DND-41 (cell line): ENCODE results near the gene FARP1.

Experiments
- ATAC-seq: fragments of 200-7000 bp; cut with Tn5 transposase; 3 replicates; pipeline ENCODE4 v1.9.1; 2021; ENCODE audit warnings: low read depth; ENCODE audit not compliant: insufficient read depth
- DNase-seq: peaks from one replicate; pipeline ENCODE4 v3.0.0-alpha.2; 2020
- H2AFZ ChIP-seq: 2 replicates; pipeline ENCODE4 v1.6.0; 2012; ENCODE audit warnings: low read depth, low read length
- H3K27ac ChIP-seq: 2 replicates; pipeline ENCODE4 v1.5.1; 2012; ENCODE audit warnings: low read length, inconsistent platforms
- H3K27me3 ChIP-seq: fragments of 200-600 bp; sonication (generic); 2 replicates; pipeline ENCODE4 v1.6.0; 2012; ENCODE audit warnings: low read length, mild to moderate bottlenecking, inconsistent platforms; ENCODE audit not compliant: insufficient read depth, poor library complexity
- H3K36me3 ChIP-seq: 2 replicates; pipeline ENCODE4 v1.5.1; 2012; ENCODE audit warnings: low read length, inconsistent platforms; ENCODE audit not compliant: insufficient read depth
- H3K4me1 ChIP-seq: 2 replicates; pipeline ENCODE4 v1.5.1; 2012; ENCODE audit warnings: mild to moderate bottlenecking, low read length; ENCODE audit not compliant: insufficient read depth
- H3K4me2 ChIP-seq: 2 replicates; pipeline ENCODE4 v1.6.0; 2012; ENCODE audit warnings: mild to moderate bottlenecking, moderate library complexity, low read length, inconsistent platforms; ENCODE audit not compliant: insufficient read depth
- H3K4me3 ChIP-seq, 2 experiments: fragments of 200-600 bp in 1 of 2; shearing (Covaris generic) in 1 of 2; 2 replicates each; pipeline ENCODE4 v1.5.1; 2012 to 2016; ENCODE audit warnings: inconsistent platforms in 2 of 2, low read length in 2 of 2, mild to moderate bottlenecking in 2 of 2, low read depth in 1 of 2, moderate library complexity in 1 of 2
- H3K79me2 ChIP-seq: 2 replicates; pipeline ENCODE4 v1.6.0; 2012; ENCODE audit warnings: low read length, inconsistent platforms; ENCODE audit not compliant: insufficient read depth
- H3K9ac ChIP-seq: 2 replicates; pipeline ENCODE4 v1.6.0; 2012; ENCODE audit warnings: low read depth, mild to moderate bottlenecking, inconsistent platforms, low read length, moderate library complexity
- H3K9me3 ChIP-seq: 2 replicates; pipeline ENCODE4 v1.5.1; 2012; ENCODE audit warnings: low read length, moderate library complexity, mild to moderate bottlenecking, inconsistent platforms; ENCODE audit not compliant: insufficient read depth, severe bottlenecking
- H4K20me1 ChIP-seq: 2 replicates; pipeline ENCODE4 v1.6.0; 2012; ENCODE audit warnings: low read length; ENCODE audit not compliant: insufficient read depth
- EZH2 ChIP-seq: IDR thresholded peaks from 3 replicates; pipeline ENCODE4 v1.6.1; 2012; ENCODE audit warnings: borderline replicate concordance, low read depth, mild to moderate bottlenecking, moderate library complexity, low read length, inconsistent platforms; ENCODE audit not compliant: severe bottlenecking
- TF ChIP-seq, protein P1 (sequence below): IDR thresholded peaks from 2 replicates; pipeline ENCODE4 v1.5.1; 2012; ENCODE audit warnings: borderline replicate concordance, low read length, moderate library complexity, mild to moderate bottlenecking; ENCODE audit not compliant: poor library complexity, severe bottlenecking; ENCODE audit errors: extremely low read depth

FARP1 gene

GRCh38 chr13:98326291-98326690 lies 183.4 kb downstream of the FARP1 start:
- Histone ChIP-seq H3K27ac (no peak overlapping the region), H3K4me3 (no peak overlapping the region), H3K9me3 (no peaks in the 10 kb centered on the region), H3K4me1 (no peaks in the 10 kb centered on the region), H3K27me3 (peaks cover 8% of the 10 kb centered on the region), H4K20me1 (no peaks in the 10 kb centered on the region), H3K4me2 (no peak overlapping the region), H2AFZ (no peak overlapping the region), H3K9ac (no peak overlapping the region), H3K79me2 (no peaks in the 10 kb centered on the region), H3K36me3 (no peaks in the 10 kb centered on the region)
- no peak for ATAC-seq
- DNase-seq: no peak
- no peak for TF ChIP-seq EZH2
- TF ChIP-seq, protein P1, sequence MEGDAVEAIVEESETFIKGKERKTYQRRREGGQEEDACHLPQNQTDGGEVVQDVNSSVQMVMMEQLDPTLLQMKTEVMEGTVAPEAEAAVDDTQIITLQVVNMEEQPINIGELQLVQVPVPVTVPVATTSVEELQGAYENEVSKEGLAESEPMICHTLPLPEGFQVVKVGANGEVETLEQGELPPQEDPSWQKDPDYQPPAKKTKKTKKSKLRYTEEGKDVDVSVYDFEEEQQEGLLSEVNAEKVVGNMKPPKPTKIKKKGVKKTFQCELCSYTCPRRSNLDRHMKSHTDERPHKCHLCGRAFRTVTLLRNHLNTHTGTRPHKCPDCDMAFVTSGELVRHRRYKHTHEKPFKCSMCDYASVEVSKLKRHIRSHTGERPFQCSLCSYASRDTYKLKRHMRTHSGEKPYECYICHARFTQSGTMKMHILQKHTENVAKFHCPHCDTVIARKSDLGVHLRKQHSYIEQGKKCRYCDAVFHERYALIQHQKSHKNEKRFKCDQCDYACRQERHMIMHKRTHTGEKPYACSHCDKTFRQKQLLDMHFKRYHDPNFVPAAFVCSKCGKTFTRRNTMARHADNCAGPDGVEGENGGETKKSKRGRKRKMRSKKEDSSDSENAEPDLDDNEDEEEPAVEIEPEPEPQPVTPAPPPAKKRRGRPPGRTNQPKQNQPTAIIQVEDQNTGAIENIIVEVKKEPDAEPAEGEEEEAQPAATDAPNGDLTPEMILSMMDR: no peak

DNA sequence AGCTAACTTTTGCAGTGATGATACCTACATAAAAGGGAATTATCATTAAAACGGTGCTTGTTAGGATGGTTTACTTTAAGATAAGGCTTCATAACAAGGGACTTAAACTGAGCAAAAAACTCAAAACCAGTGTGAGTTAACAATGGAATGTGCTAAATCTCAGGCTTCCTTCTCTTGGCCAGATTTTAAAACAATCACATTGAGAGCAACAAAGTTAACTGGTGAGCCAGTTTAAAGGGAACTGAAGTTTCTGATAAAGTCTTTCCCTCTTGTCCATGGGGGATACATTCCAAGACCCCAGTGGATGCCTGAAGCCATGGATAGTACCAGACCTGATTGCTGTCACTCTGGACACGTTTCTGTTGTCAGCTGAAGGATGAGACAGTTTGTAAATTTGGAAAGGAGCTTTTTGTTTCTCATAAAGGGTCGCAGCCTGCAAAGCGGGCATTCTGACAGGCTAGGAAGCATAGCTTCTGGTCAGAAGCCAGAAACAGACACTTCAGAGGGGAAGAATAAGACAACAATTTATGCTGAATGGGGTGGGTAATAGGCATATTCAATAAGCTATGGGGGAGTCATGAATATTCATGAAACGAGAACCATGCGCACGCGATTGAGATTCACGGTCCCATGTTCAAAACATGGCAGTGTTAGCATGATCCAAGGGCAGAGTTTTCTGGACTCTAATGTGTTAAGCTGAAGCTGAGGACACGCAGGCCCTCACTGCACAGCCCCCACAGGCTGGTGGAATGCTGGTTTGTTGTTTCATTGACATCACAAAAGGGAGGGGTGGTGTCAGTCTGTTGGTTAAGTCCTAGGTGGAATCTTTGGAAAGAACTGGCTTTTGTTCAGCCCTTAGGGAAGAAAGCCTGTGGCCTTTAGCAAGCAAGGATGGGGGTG lies 184.7 kb downstream of the FARP1 start:
- no peak for DNase-seq
- H3K4me1 ChIP-seq: no peaks in the 10 kb centered on the region
- no peaks in the 10 kb centered on the region for H3K79me2 ChIP-seq
- no peak overlapping the region for H3K4me2 ChIP-seq
- H4K20me1 ChIP-seq: no peaks in the 10 kb centered on the region
- ATAC-seq: no peak
- no peak overlapping the region for H3K4me3 ChIP-seq
- H3K9ac ChIP-seq: no peak overlapping the region
- no peak overlapping the region for H3K27ac ChIP-seq
- H3K9me3 ChIP-seq: no peaks in the 10 kb centered on the region
- no peak for TF ChIP-seq EZH2
- TF ChIP-seq, protein P1: no peak
- no peak overlapping the region for H2AFZ ChIP-seq
- peaks cover 8% of the 10 kb centered on the region for H3K27me3 ChIP-seq
- no peaks in the 10 kb centered on the region for H3K36me3 ChIP-seq

- Histone ChIP-seq H3K4me2 (no peak overlapping the region), H3K79me2 (no peaks in the 10 kb centered on the region)
- no peak for ATAC-seq
Measured at GRCh38 chr13:98328511-98328910, 185.6 kb downstream of the FARP1 start.

More at GRCh38 chr13:98328511-98328910, 185.6 kb downstream of the FARP1 start:
- no peak for DNase-seq
- Histone ChIP-seq H3K4me3 (no peak overlapping the region), H3K4me1 (no peaks in the 10 kb centered on the region), H4K20me1 (no peaks in the 10 kb centered on the region), H3K9me3 (no peaks in the 10 kb centered on the region), H2AFZ (no peak overlapping the region), H3K27me3 (peaks cover 8% of the 10 kb centered on the region), H3K9ac (no peak overlapping the region), H3K27ac (no peak overlapping the region), H3K36me3 (no peaks in the 10 kb centered on the region)
- TF ChIP-seq EZH2: no peak
- TF ChIP-seq, protein P1: no peak
